Adrenal gland (tissue), 5 donors: ENCODE results near the gene ZNF570.

Experiments used
- CTCF ChIP-seq, 6 experiments: fragments of 450-650 bp in 4 of 6; fragments of 200-600 bp in 2 of 6; sonication (generic) in 1 of 6; IDR thresholded peaks; 1 replicate in 5 of 6; 2 replicates in 1 of 6; pipeline versions ENCODE4 v1.5.1 to v1.8.0; 2016 to 2021; ENCODE audit warnings: antibody characterized with exemption in 6 of 6, mild to moderate bottlenecking in 2 of 6, moderate library complexity in 1 of 6
- POLR2A ChIP-seq, 2 donors: fragments of 450-650 bp; IDR thresholded peaks; one replicate each; pipeline ENCODE4 v1.6.1; 2017; ENCODE audit warnings: antibody characterized with exemption in 2 of 2, mild to moderate bottlenecking in 2 of 2, moderate library complexity in 1 of 2
- donor health status: DM: no; HTN: no; CAD: no.

DNA sequence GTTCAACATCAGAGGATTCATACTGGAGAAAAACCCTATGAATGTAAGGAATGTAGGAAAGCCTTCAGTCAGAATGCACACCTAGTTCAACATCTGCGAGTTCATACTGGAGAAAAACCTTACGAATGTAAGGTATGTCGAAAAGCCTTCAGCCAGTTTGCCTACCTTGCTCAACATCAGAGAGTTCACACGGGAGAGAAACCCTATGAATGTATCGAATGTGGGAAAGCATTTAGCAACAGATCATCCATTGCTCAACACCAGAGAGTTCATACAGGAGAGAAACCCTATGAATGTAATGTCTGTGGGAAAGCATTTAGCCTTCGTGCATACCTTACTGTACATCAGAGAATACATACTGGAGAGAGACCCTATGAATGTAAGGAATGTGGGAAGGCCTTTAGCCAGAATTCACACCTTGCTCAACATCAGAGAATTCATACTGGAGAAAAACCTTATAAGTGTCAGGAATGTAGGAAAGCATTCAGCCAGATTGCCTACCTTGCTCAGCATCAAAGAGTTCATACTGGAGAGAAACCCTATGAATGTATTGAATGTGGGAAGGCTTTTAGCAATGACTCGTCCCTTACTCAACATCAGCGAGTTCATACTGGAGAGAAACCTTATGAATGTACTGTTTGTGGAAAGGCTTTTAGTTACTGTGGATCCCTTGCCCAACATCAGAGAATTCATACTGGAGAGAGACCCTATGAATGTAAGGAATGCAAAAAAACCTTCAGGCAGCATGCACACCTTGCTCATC, 15.4 kb downstream of the ZNF570 start:
- no peak for TF ChIP-seq CTCF (IDR thresholded peaks at IDR 0.05)
- no peak for TF ChIP-seq POLR2A (IDR thresholded peaks at IDR 0.05)
